ENCODE data around the gene GUSB. TPM values are rescaled to one million over a fixed set of nuclear protein-coding genes. Genes with fewer than 3 reads are reported as not detected.
"Not testable (repeated sequence)": the region's sequence is repeated elsewhere in the genome, so short reads cannot be mapped to it uniquely, and the experiment has no call there.

Gene GUSB
- 10 to 100 TPM; 20.8 to 30.4 TPM for total RNA-seq
- 10 to 100 TPM; 35.0 to 49.7 TPM for polyA plus RNA-seq (ENCODE audit: insufficient read length in 2 of 2)
- long read RNA-seq, donor 1, partial matches to known transcripts: 37 of 40 reads
- long read RNA-seq, donor 1, other reads (novel, unspliced or antisense): 0 of 40 reads
- long read RNA-seq, donor 2, partial matches to known transcripts: 0 of 1 reads
- long read RNA-seq, donor 2, other reads (novel, unspliced or antisense): 0 of 1 reads
- long read RNA-seq, donor 3, partial matches to known transcripts: 8 of 9 reads
- long read RNA-seq, donor 3, other reads (novel, unspliced or antisense): 0 of 9 reads
- long read RNA-seq, donor 4, partial matches to known transcripts: 48 of 56 reads
- long read RNA-seq, donor 4, other reads (novel, unspliced or antisense): 7 of 56 reads

DNA sequence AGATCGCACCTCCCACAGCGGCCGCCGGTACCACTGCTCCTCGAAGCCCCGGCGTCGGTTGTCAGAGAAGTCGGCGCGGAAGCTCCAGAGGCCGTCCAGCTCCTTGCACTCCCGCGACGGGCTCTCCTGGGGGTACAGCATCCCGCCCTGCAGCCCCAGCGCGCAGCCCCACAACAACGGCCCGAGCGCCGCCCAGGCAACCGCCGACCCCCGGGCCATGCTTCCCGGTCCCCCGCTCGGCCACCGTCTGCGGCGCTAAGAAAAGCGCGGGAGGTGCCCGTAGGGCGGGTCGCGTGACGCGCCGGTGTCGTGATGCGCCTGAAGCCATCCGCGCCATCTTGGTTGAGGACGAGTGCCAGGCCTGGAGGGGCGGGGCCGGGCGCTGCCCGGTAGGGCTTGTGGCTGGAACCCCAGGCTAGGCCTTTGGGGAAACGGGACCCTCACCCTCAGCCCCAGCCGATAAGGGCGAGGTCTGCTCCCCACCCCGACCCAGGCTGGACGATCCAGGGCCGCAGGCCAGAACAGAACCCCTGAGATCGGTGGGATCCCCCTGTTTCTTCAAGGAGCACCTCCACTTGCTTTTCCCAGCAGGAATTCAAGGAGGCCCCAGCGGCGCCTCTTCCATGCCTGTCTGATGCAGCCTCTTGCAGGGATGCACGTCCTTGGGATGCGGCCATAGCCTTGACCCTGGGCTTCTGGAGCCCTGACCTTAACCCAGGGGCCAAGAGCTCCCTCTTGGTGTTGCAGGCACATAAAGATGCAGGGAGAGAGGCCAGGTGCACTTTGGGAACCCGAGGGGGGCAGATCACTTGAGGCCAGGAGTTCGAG, at the start of gene GUSB:
Gene GUSB, minus strand, starts transcription at position 249 of the 828 bp plus-strand sequence. Its CDS starts 30 bp downstream, at position 219.
- peak within 1 kb of the TSS; percentile 79 for H3K4me3 ChIP-seq (ENCODE audit: low read depth, low read length)
- peaks cover 23% of the 10 kb centered on the region for H3K4me1 ChIP-seq (ENCODE audit: control insufficient read depth, insufficient read depth, low read length)
- no peaks in the 10 kb centered on the region for H3K9me3 ChIP-seq (ENCODE audit: control insufficient read depth, insufficient read depth, low read length)
- 1% methylated on average over 60 of the region's 62 CpGs for WGBS (ENCODE audit: insufficient coverage)
- peak within 1 kb of the TSS; percentile 76 for H3K27ac ChIP-seq (ENCODE audit: low read depth, low read length)
- H3K27me3 ChIP-seq (ENCODE audit: control insufficient read depth, insufficient read depth, low read length): no peaks in the 10 kb centered on the region
- H3K36me3 ChIP-seq (ENCODE audit: control insufficient read depth, insufficient read depth, low read length): peaks cover 35% of the 10 kb centered on the region
- DNase-seq (ENCODE audit: low read depth in 4 of 6, low spot score in 6 of 6): peak; percentile 77 to 97 (median 88)

DNA sequence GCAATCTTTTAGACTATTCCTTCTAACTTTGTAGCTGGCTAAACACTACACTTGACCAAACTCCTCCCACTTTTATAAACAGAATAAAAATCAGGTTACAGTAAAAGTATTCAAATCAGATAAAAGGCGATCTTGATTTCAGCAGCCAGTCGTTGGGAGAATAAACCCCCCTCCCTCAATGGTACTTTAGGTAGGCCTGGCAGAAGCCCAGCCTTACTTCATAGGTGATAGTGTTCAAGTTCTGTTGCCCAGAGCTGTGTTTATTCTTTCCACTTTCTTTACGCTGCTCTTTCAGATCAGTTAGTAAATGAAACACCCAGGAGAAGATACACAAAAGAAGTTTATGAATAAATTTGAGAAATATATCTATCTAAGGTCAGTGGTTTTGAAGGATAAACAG, 46.3 kb upstream of the GUSB start:
- not testable (repeated sequence) for H3K36me3 ChIP-seq (ENCODE audit: control insufficient read depth, insufficient read depth, low read length); H3K27ac ChIP-seq (ENCODE audit: low read depth, low read length); DNase-seq (ENCODE audit: low read depth in 4 of 6, low spot score in 6 of 6); H3K9me3 ChIP-seq (ENCODE audit: control insufficient read depth, insufficient read depth, low read length); H3K4me1 ChIP-seq (ENCODE audit: control insufficient read depth, insufficient read depth, low read length); H3K27me3 ChIP-seq (ENCODE audit: control insufficient read depth, insufficient read depth, low read length); H3K4me3 ChIP-seq (ENCODE audit: low read depth, low read length)
- no CpG with 5 or more reads among the region's 3 CpGs for WGBS (ENCODE audit: insufficient coverage)

GRCh38 chr7:66016131-66016461, 34.1 kb upstream of the GUSB start:
- H3K4me1 ChIP-seq (ENCODE audit: control insufficient read depth, insufficient read depth, low read length): no peaks in the 10 kb centered on the region
- H3K9me3 ChIP-seq (ENCODE audit: control insufficient read depth, insufficient read depth, low read length): no peaks in the 10 kb centered on the region
- DNase-seq (ENCODE audit: low read depth in 4 of 6, low spot score in 6 of 6): no peak
- no peak overlapping the region for H3K27ac ChIP-seq (ENCODE audit: low read depth, low read length)
- H3K36me3 ChIP-seq (ENCODE audit: control insufficient read depth, insufficient read depth, low read length): no peaks in the 10 kb centered on the region
- H3K4me3 ChIP-seq (ENCODE audit: low read depth, low read length): no peak overlapping the region
- H3K27me3 ChIP-seq (ENCODE audit: control insufficient read depth, insufficient read depth, low read length): no peaks in the 10 kb centered on the region
- no CpG with 5 or more reads among the region's 4 CpGs for WGBS (ENCODE audit: insufficient coverage)

DNA sequence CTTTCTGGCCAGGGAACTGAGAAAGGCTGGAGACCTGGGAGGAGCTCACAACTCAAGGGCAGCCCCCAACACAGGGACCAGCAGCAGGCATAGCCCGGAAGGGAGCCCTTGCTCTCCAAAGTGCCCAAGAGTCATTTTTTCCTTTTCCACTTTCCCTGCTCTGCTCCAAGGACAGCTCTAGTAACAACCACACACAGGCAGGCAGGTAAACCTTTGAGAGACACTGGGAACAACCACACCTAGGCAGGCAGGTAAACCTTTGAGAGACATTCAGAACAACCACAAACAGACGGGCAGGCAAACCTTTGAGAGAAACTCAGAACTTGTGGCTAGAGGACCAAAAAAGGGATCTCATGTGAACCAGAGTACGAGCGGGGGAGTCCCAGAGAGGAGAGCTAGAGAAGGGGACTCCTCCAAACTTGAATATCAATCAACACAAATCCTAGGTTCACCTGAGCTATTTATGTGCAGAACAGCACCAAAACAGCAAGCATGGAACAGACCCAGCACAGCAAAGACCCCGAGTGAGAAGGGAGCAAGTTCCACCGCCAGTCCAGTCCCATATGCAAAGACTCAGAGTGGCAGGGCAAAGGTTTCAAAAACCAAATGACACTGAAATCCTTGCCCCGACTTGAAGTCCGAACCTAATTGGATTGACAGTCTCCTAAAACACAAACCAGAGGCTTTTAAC, 33.6 kb upstream of the GUSB start:
- no peaks in the 10 kb centered on the region for H3K9me3 ChIP-seq (ENCODE audit: control insufficient read depth, insufficient read depth, low read length)
- H3K4me3 ChIP-seq (ENCODE audit: low read depth, low read length): no peak overlapping the region
- no peaks in the 10 kb centered on the region for H3K36me3 ChIP-seq (ENCODE audit: control insufficient read depth, insufficient read depth, low read length)
- no peaks in the 10 kb centered on the region for H3K4me1 ChIP-seq (ENCODE audit: control insufficient read depth, insufficient read depth, low read length)
- DNase-seq (ENCODE audit: low read depth in 4 of 6, low spot score in 6 of 6): no peak
- no peak overlapping the region for H3K27ac ChIP-seq (ENCODE audit: low read depth, low read length)
- 73% methylated on average over 5 of the region's 8 CpGs for WGBS (ENCODE audit: insufficient coverage)
- no peaks in the 10 kb centered on the region for H3K27me3 ChIP-seq (ENCODE audit: control insufficient read depth, insufficient read depth, low read length)

GRCh38 chr7:66013938-66014337, 31.9 kb upstream of the GUSB start:
- Histone ChIP-seq H3K27me3 (ENCODE audit: control insufficient read depth, insufficient read depth, low read length) (no peaks in the 10 kb centered on the region), H3K4me3 (ENCODE audit: low read depth, low read length) (no peak overlapping the region), H3K9me3 (ENCODE audit: control insufficient read depth, insufficient read depth, low read length) (no peaks in the 10 kb centered on the region), H3K27ac (ENCODE audit: low read depth, low read length) (no peak overlapping the region), H3K36me3 (ENCODE audit: control insufficient read depth, insufficient read depth, low read length) (no peaks in the 10 kb centered on the region), H3K4me1 (ENCODE audit: control insufficient read depth, insufficient read depth, low read length) (no peaks in the 10 kb centered on the region)
- peak in 4 of 6 donors; percentile 2 to 37 (median 12) for DNase-seq (ENCODE audit: low read depth in 4 of 6, low spot score in 6 of 6)
- WGBS (ENCODE audit: insufficient coverage): 82% methylated on average over 2 of the region's 5 CpGs

DNA sequence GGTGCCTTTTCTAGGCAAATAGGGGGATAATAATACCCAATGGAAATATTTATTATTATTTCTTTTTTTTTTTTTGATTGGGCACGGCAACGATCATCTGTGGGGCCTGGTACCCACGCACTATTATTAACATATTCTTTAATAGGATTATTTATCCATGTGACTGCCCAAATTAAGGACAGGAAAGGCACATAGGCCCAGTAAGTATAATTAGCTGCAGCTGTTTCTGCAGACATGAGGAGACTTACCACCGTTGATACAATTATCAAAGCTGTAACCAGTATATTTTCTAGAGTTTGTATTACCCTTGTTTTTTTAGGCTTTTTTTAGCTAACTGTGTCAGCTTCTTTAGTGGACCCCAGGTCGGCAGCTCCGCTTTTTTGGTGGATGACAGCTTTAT, 25.2 kb upstream of the GUSB start:
- Histone ChIP-seq H3K36me3 (ENCODE audit: control insufficient read depth, insufficient read depth, low read length) (no peaks in the 10 kb centered on the region), H3K4me3 (ENCODE audit: low read depth, low read length) (no peak overlapping the region), H3K27me3 (ENCODE audit: control insufficient read depth, insufficient read depth, low read length) (no peaks in the 10 kb centered on the region), H3K4me1 (ENCODE audit: control insufficient read depth, insufficient read depth, low read length) (no peaks in the 10 kb centered on the region), H3K27ac (ENCODE audit: low read depth, low read length) (no peak overlapping the region), H3K9me3 (ENCODE audit: control insufficient read depth, insufficient read depth, low read length) (no peaks in the 10 kb centered on the region)
- 80% methylated on average over 1 of the region's 6 CpGs for WGBS (ENCODE audit: insufficient coverage)
- no peak for DNase-seq (ENCODE audit: low read depth in 4 of 6, low spot score in 6 of 6)

GRCh38 chr7:66005115-66005671, 23.2 kb upstream of the GUSB start:
- H3K9me3 ChIP-seq (ENCODE audit: control insufficient read depth, insufficient read depth, low read length); H3K4me3 ChIP-seq (ENCODE audit: low read depth, low read length); H3K27me3 ChIP-seq (ENCODE audit: control insufficient read depth, insufficient read depth, low read length); DNase-seq (ENCODE audit: low read depth in 4 of 6, low spot score in 6 of 6); H3K36me3 ChIP-seq (ENCODE audit: control insufficient read depth, insufficient read depth, low read length); H3K4me1 ChIP-seq (ENCODE audit: control insufficient read depth, insufficient read depth, low read length); H3K27ac ChIP-seq (ENCODE audit: low read depth, low read length): not testable (repeated sequence)
- 64% methylated on average over 3 of the region's 8 CpGs for WGBS (ENCODE audit: insufficient coverage)

GRCh38 chr7:66000823-66001417, 18.9 kb upstream of the GUSB start:
- DNase-seq (ENCODE audit: low read depth in 4 of 6, low spot score in 6 of 6); H3K4me1 ChIP-seq (ENCODE audit: control insufficient read depth, insufficient read depth, low read length); H3K27ac ChIP-seq (ENCODE audit: low read depth, low read length); H3K9me3 ChIP-seq (ENCODE audit: control insufficient read depth, insufficient read depth, low read length); H3K36me3 ChIP-seq (ENCODE audit: control insufficient read depth, insufficient read depth, low read length); H3K4me3 ChIP-seq (ENCODE audit: low read depth, low read length); H3K27me3 ChIP-seq (ENCODE audit: control insufficient read depth, insufficient read depth, low read length): not testable (repeated sequence)
- WGBS (ENCODE audit: insufficient coverage): no CpG with 5 or more reads among the region's 5 CpGs

GRCh38 chr7:65994984-65995383, 13.0 kb upstream of the GUSB start:
- not testable (repeated sequence) for H3K9me3 ChIP-seq (ENCODE audit: control insufficient read depth, insufficient read depth, low read length); H3K4me1 ChIP-seq (ENCODE audit: control insufficient read depth, insufficient read depth, low read length); H3K4me3 ChIP-seq (ENCODE audit: low read depth, low read length); H3K27me3 ChIP-seq (ENCODE audit: control insufficient read depth, insufficient read depth, low read length); H3K27ac ChIP-seq (ENCODE audit: low read depth, low read length); DNase-seq (ENCODE audit: low read depth in 4 of 6, low spot score in 6 of 6); H3K36me3 ChIP-seq (ENCODE audit: control insufficient read depth, insufficient read depth, low read length)
- no CpG with 5 or more reads among the region's 1 CpG for WGBS (ENCODE audit: insufficient coverage)
